Astrocyte of the spinal cord (primary cell): ENCODE measurements around the gene FRMPD2.

ENCODE experiments used
- DNase-seq: peaks from one replicate; pipeline ENCODE4 v3.0.0; 2011; ENCODE audit warnings: low read depth, low spot score
- H3K4me3 ChIP-seq: 2 replicates; pipeline ENCODE4 v1.5.1; 2011; ENCODE audit warnings: low read depth, mild to moderate bottlenecking, low read length, moderate library complexity
- CTCF ChIP-seq: IDR thresholded peaks from 2 replicates; pipeline ENCODE4 v1.5.1; 2012; ENCODE audit warnings: low read depth, mild to moderate bottlenecking, low read length, inconsistent platforms
- in situ Hi-C: cut with HindIII; loops from 2 replicates; pipeline ENCODE4 v1.10.0; 2017; ENCODE audit warnings: low sequenced_read_pairs

FRMPD2 gene

GRCh38 chr10:48242171-48242904 is 32.2 kb downstream of the FRMPD2 start:
- no peak for DNase-seq
- TF ChIP-seq CTCF = no peak
- in situ Hi-C loops = no loop called here
- no peak overlapping the region for H3K4me3 ChIP-seq

GRCh38 chr10:48241332-48241731 is 33.2 kb downstream of the FRMPD2 start:
- no peak for DNase-seq
- H3K4me3 ChIP-seq = no peak overlapping the region
- in situ Hi-C loops = no loop called here
- TF ChIP-seq CTCF = no peak

DNA sequence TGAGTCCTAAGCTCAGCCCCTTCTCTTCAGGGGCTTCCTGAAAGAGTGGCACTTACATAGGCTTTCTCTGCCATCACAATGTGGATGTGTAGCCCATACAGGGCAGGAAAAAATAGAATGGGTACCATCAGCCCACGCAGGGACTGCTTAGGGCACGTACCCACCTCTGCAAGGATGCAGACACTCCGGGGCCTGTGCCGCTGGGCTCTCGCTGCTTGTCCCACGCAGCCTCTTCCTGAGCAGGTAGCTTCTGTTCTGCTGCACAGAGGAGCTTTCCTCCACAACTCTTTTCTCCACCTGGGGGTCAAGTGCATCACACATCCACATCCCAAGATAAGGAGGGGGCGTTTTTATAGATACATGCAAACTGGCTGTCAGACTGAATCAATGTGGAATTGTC is 34.3 kb downstream of the FRMPD2 start:
- H3K4me3 ChIP-seq = no peak overlapping the region
- no peak for DNase-seq
- no peak for TF ChIP-seq CTCF
- in situ Hi-C loops = no loop called here

DNA sequence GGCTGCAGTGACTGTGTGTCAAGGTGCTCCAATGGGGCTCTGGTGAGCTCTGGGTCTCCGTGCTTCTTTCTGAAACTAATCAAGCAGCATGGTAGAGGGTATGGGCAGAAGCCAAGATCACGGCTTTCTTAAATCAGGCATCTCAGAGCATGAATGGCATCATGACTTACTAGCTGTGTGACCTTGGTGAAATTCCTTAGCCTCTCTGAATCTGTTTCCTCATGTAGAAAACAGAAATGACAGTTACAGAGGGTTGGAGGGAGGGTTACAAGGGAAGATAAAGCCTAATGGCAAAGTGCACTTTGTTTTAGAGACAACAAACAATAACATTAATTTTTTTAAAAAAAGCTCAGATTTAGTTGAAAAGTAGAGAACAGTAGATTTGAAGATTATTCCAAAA is 34.9 kb downstream of the FRMPD2 start:
- no peak for DNase-seq
- in situ Hi-C loops = no loop called here
- TF ChIP-seq CTCF = no peak
- H3K4me3 ChIP-seq = no peak overlapping the region

DNA sequence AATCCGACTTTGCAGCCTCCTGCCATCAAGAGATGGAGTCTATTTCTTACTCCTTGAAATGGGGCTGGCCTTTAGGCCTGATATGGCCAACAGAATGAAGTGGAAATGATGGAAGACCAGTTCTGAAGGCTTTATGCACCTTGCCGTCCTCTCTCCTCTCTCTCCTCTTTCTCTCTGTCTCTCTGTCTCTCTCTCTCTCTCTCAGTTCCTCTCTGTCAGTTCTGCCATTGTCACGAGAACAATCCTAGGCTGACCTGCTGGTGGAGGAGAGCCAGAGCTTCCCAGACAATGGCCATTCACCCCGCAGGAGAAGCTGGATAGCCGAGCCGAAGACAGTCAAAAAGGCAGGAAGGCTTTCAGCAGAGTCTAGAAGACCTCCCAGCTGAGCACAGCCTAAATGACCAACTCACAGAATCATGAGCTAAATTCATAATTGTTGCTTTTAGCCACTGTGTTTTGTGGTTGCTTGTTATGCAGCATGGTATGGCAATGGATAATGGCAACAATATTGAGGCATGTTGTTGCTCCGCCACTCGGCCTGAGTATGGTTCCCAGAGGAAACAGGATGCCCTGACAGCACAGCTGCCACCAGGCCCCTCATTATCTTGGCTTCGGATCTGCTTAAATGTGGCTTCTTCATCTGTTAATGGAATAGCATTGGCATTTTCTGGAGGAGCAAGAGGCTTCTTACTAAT is 35.5 kb downstream of the FRMPD2 start:
- in situ Hi-C loops = no loop called here
- DNase-seq = no peak
- no peak overlapping the region for H3K4me3 ChIP-seq
- TF ChIP-seq CTCF = no peak

- in situ Hi-C loops = no loop called here
- H3K4me3 ChIP-seq = no peak overlapping the region
- DNase-seq = no peak
- no peak for TF ChIP-seq CTCF
Measured at GRCh38 chr10:48237259-48238250, 36.9 kb downstream of the FRMPD2 start.
